ENCODE data around the gene MUC3A. TPM values are rescaled to one million over a fixed set of nuclear protein-coding genes. Genes with fewer than 3 reads are reported as not detected.
"Not testable (repeated sequence)": the region's sequence is repeated elsewhere in the genome, so short reads cannot be mapped to it uniquely, and the experiment has no call there.

The MUC3A gene
- total and polyA plus RNA-seq, 7 experiments from 2014 or later, result not detected

- intact Hi-C loops (cut with micrococcal nuclease); H3K4me1 Mint-ChIP-seq; H3K27ac ChIP-seq (ENCODE audit: low read depth, low read length); H3K36me3 Mint-ChIP-seq; DNase-seq; H3K27ac Mint-ChIP-seq; H3K9me3 ChIP-seq (ENCODE audit: control insufficient read depth in 2 of 3, low read length in 3 of 3); H3K27me3 ChIP-seq (ENCODE audit: control insufficient read depth in 2 of 2, insufficient read depth in 2 of 2, low read length in 2 of 2); H3K27me3 Mint-ChIP-seq; POLR2A ChIA-PET; H3K36me3 ChIP-seq (ENCODE audit: control insufficient read depth in 2 of 3, insufficient read depth in 3 of 3, low read length in 3 of 3); H3K4me1 ChIP-seq (ENCODE audit: control insufficient read depth in 2 of 2, insufficient read depth in 2 of 2, low read length in 2 of 2); H3K4me3 ChIP-seq (ENCODE audit: low read length); CTCF ChIA-PET; H3K9me3 Mint-ChIP-seq; H3K4me3 Mint-ChIP-seq: not testable (repeated sequence)
- ATAC-seq, result peak; percentile 16
Measured at GRCh38 chr7:100994671-100995070, 45.3 kb downstream of the MUC3A start.

GRCh38 chr7:100998530-100998929 lies 49.2 kb downstream of the MUC3A start:
- H3K27ac Mint-ChIP-seq; POLR2A ChIA-PET; H3K4me1 Mint-ChIP-seq; H3K4me3 ChIP-seq (ENCODE audit: low read length); DNase-seq; H3K27me3 Mint-ChIP-seq; H3K4me1 ChIP-seq (ENCODE audit: control insufficient read depth in 2 of 2, insufficient read depth in 2 of 2, low read length in 2 of 2); H3K27me3 ChIP-seq (ENCODE audit: control insufficient read depth in 2 of 2, insufficient read depth in 2 of 2, low read length in 2 of 2); H3K36me3 ChIP-seq (ENCODE audit: control insufficient read depth in 2 of 3, insufficient read depth in 3 of 3, low read length in 3 of 3); H3K4me3 Mint-ChIP-seq; H3K36me3 Mint-ChIP-seq; CTCF ChIA-PET; H3K9me3 ChIP-seq (ENCODE audit: control insufficient read depth in 2 of 3, low read length in 3 of 3); H3K27ac ChIP-seq (ENCODE audit: low read depth, low read length); ATAC-seq; H3K9me3 Mint-ChIP-seq; intact Hi-C loops (cut with micrococcal nuclease): not testable (repeated sequence)

- H3K4me1 ChIP-seq (ENCODE audit: control insufficient read depth in 2 of 2, insufficient read depth in 2 of 2, low read length in 2 of 2); intact Hi-C loops (cut with micrococcal nuclease); H3K4me3 Mint-ChIP-seq; H3K4me3 ChIP-seq (ENCODE audit: low read length); H3K27ac ChIP-seq (ENCODE audit: low read depth, low read length); H3K27me3 Mint-ChIP-seq; H3K4me1 Mint-ChIP-seq; H3K9me3 Mint-ChIP-seq; DNase-seq; H3K27ac Mint-ChIP-seq; CTCF ChIA-PET; H3K36me3 Mint-ChIP-seq; H3K9me3 ChIP-seq (ENCODE audit: control insufficient read depth in 2 of 3, low read length in 3 of 3); H3K36me3 ChIP-seq (ENCODE audit: control insufficient read depth in 2 of 3, insufficient read depth in 3 of 3, low read length in 3 of 3); H3K27me3 ChIP-seq (ENCODE audit: control insufficient read depth in 2 of 2, insufficient read depth in 2 of 2, low read length in 2 of 2); POLR2A ChIA-PET: not testable (repeated sequence)
- peak; percentile 24 for ATAC-seq
Measured at GRCh38 chr7:100999334-100999733, 50.0 kb downstream of the MUC3A start.

GRCh38 chr7:101000025-101000424 lies 50.7 kb downstream of the MUC3A start:
- H3K4me3 Mint-ChIP-seq; H3K27me3 ChIP-seq (ENCODE audit: control insufficient read depth in 2 of 2, insufficient read depth in 2 of 2, low read length in 2 of 2); H3K9me3 ChIP-seq (ENCODE audit: control insufficient read depth in 2 of 3, low read length in 3 of 3); H3K27me3 Mint-ChIP-seq; CTCF ChIA-PET; intact Hi-C loops (cut with micrococcal nuclease); H3K4me1 ChIP-seq (ENCODE audit: control insufficient read depth in 2 of 2, insufficient read depth in 2 of 2, low read length in 2 of 2); DNase-seq; H3K4me3 ChIP-seq (ENCODE audit: low read length); H3K36me3 ChIP-seq (ENCODE audit: control insufficient read depth in 2 of 3, insufficient read depth in 3 of 3, low read length in 3 of 3); ATAC-seq; H3K36me3 Mint-ChIP-seq; H3K27ac Mint-ChIP-seq; H3K4me1 Mint-ChIP-seq; POLR2A ChIA-PET; H3K27ac ChIP-seq (ENCODE audit: low read depth, low read length); H3K9me3 Mint-ChIP-seq: not testable (repeated sequence)

GRCh38 chr7:101002333-101002732 lies 53.0 kb downstream of the MUC3A start:
- H3K27me3 ChIP-seq (ENCODE audit: control insufficient read depth in 2 of 2, insufficient read depth in 2 of 2, low read length in 2 of 2); POLR2A ChIA-PET; CTCF ChIA-PET; H3K9me3 ChIP-seq (ENCODE audit: control insufficient read depth in 2 of 3, low read length in 3 of 3); H3K36me3 Mint-ChIP-seq; H3K27ac Mint-ChIP-seq; H3K4me3 ChIP-seq (ENCODE audit: low read length); H3K9me3 Mint-ChIP-seq; DNase-seq; H3K4me1 ChIP-seq (ENCODE audit: control insufficient read depth in 2 of 2, insufficient read depth in 2 of 2, low read length in 2 of 2); H3K27ac ChIP-seq (ENCODE audit: low read depth, low read length); H3K36me3 ChIP-seq (ENCODE audit: control insufficient read depth in 2 of 3, insufficient read depth in 3 of 3, low read length in 3 of 3); ATAC-seq; H3K4me1 Mint-ChIP-seq; H3K27me3 Mint-ChIP-seq; intact Hi-C loops (cut with micrococcal nuclease); H3K4me3 Mint-ChIP-seq: not testable (repeated sequence)

- ATAC-seq; H3K27me3 Mint-ChIP-seq; H3K4me3 Mint-ChIP-seq; H3K9me3 ChIP-seq (ENCODE audit: control insufficient read depth in 2 of 3, low read length in 3 of 3); H3K4me1 Mint-ChIP-seq; H3K27ac ChIP-seq (ENCODE audit: low read depth, low read length); DNase-seq; CTCF ChIA-PET; POLR2A ChIA-PET; H3K36me3 Mint-ChIP-seq; H3K27me3 ChIP-seq (ENCODE audit: control insufficient read depth in 2 of 2, insufficient read depth in 2 of 2, low read length in 2 of 2); intact Hi-C loops (cut with micrococcal nuclease); H3K9me3 Mint-ChIP-seq; H3K27ac Mint-ChIP-seq; H3K4me3 ChIP-seq (ENCODE audit: low read length); H3K4me1 ChIP-seq (ENCODE audit: control insufficient read depth in 2 of 2, insufficient read depth in 2 of 2, low read length in 2 of 2); H3K36me3 ChIP-seq (ENCODE audit: control insufficient read depth in 2 of 3, insufficient read depth in 3 of 3, low read length in 3 of 3): not testable (repeated sequence)
Measured at GRCh38 chr7:101007361-101007760, 58.0 kb downstream of the MUC3A start.

GRCh38 chr7:101009629-101010028 lies 60.3 kb downstream of the MUC3A start:
- Histone ChIP-seq H3K27ac (ENCODE audit: low read depth, low read length) (no peak overlapping the region), H3K27me3 (ENCODE audit: control insufficient read depth in 2 of 2, insufficient read depth in 2 of 2, low read length in 2 of 2) (no peaks in the 10 kb centered on the region), H3K4me1 (ENCODE audit: control insufficient read depth in 2 of 2, insufficient read depth in 2 of 2, low read length in 2 of 2) (no peaks in the 10 kb centered on the region), H3K9me3 (ENCODE audit: control insufficient read depth in 2 of 3, low read length in 3 of 3) (no peaks in the 10 kb centered on the region), H3K36me3 (ENCODE audit: control insufficient read depth in 2 of 3, insufficient read depth in 3 of 3, low read length in 3 of 3) (no peaks in the 10 kb centered on the region), H3K4me3 (ENCODE audit: low read length) (no peak overlapping the region)
- Mint-ChIP-seq H3K27me3 (peaks cover 0 to 9% (median 0%) of the 10 kb centered on the region in 5 donors), H3K9me3 (peaks cover 0 to 2% (median 0%) of the 10 kb centered on the region in 11 donors), H3K4me3 (no peak overlapping the region), H3K4me1 (no peaks in the 10 kb centered on the region), H3K27ac (no peak overlapping the region), H3K36me3 (no peaks in the 10 kb centered on the region)
- ATAC-seq (no peak), DNase-seq (no peak)
- CTCF ChIA-PET, result no interaction called here
- POLR2A ChIA-PET, result no interaction called here
- intact Hi-C loops (cut with micrococcal nuclease), result no loop called here
